HepG2 (cell line): ENCODE results near the gene MT1M. TPM values are rescaled to one million over a fixed set of nuclear protein-coding genes. Genes with fewer than 3 reads are reported as not detected.
A peak's percentile ranks its signal among the peaks of the same experiment; 100 is the strongest.

Source experiments
- ARID4A ChIP-seq: sonication (generic); formaldehyde crosslinking; IDR thresholded peaks from 2 replicates; pipeline ENCODE4 v1.5.0; 2020; ENCODE audit warnings: mild to moderate bottlenecking, missing genetic modification reagents, borderline replicate concordance
- ARNT ChIP-seq: fragments of 450-650 bp; IDR thresholded peaks from 2 replicates; pipeline ENCODE4 v1.6.1; 2017
- ATF3 ChIP-seq: sonication (generic); formaldehyde crosslinking; IDR thresholded peaks from 2 replicates; pipeline ENCODE4 v1.4.0; 2020; ENCODE audit warnings: missing genetic modification reagents
- E2F1 ChIP-seq: sonication (generic); formaldehyde crosslinking; IDR thresholded peaks from 2 replicates; pipeline ENCODE4 v1.5.0; 2020; ENCODE audit warnings: missing genetic modification reagents
- KDM6A ChIP-seq: IDR thresholded peaks from 2 replicates; pipeline ENCODE4 v1.6.1; 2016; ENCODE audit warnings: low read depth
- MED13 ChIP-seq: sonication (generic); formaldehyde crosslinking; IDR thresholded peaks from 2 replicates; pipeline ENCODE4 v1.5.0; 2020; ENCODE audit warnings: missing genetic modification reagents
- NFATC3 ChIP-seq: sonication (generic); formaldehyde crosslinking; IDR thresholded peaks from 2 replicates; pipeline ENCODE4 v1.5.1; 2020; ENCODE audit warnings: mild to moderate bottlenecking, missing genetic modification reagents
- NFIC ChIP-seq: IDR thresholded peaks from 2 replicates; pipeline ENCODE4 v1.6.1; 2012; ENCODE audit warnings: mild to moderate bottlenecking, low read length, inconsistent platforms
- NFYC ChIP-seq: IDR thresholded peaks from 2 replicates; pipeline ENCODE4 v1.6.1; 2016; ENCODE audit warnings: missing genetic modification reagents, missing compliant biosample characterization
- SALL2 ChIP-seq: sonication (generic); formaldehyde crosslinking; IDR thresholded peaks from 2 replicates; pipeline ENCODE4 v1.8.1; 2023; ENCODE audit warnings: mild to moderate bottlenecking, missing genetic modification reagents, inconsistent platforms
- SRY ChIP-seq: sonication (generic); formaldehyde crosslinking; IDR thresholded peaks from 2 replicates; pipeline ENCODE4 v1.8.0; 2022; ENCODE audit warnings: mild to moderate bottlenecking, missing genetic modification reagents
- TFE3 ChIP-seq: IDR thresholded peaks from 2 replicates; pipeline ENCODE4 v1.6.1; 2016
- ZBTB20 ChIP-seq: sonication (generic); formaldehyde crosslinking; IDR thresholded peaks from 2 replicates; pipeline ENCODE4 v1.8.1; 2023; ENCODE audit warnings: missing genetic modification reagents, low read depth, mild to moderate bottlenecking, borderline replicate concordance
- ZNF10 ChIP-seq: sonication (generic); formaldehyde crosslinking; IDR thresholded peaks from 2 replicates; pipeline ENCODE4 v1.4.0; 2020; ENCODE audit warnings: mild to moderate bottlenecking, low read depth, missing genetic modification reagents, borderline replicate concordance
- ZNF230 ChIP-seq: sonication (generic); formaldehyde crosslinking; IDR thresholded peaks from 2 replicates; pipeline ENCODE4 v1.4.0; 2020; ENCODE audit warnings: mild to moderate bottlenecking, missing genetic modification reagents
- ZNF280D ChIP-seq: sonication (generic); formaldehyde crosslinking; IDR thresholded peaks from 2 replicates; pipeline ENCODE4 v1.5.1; 2020; ENCODE audit warnings: mild to moderate bottlenecking, missing genetic modification reagents
- ZNF589 ChIP-seq: sonication (generic); formaldehyde crosslinking; conservative IDR thresholded peaks from 2 replicates; pipeline ENCODE4 v1.8.0; 2022; ENCODE audit warnings: mild to moderate bottlenecking, moderate library complexity, missing genetic modification reagents
- ZNF644 ChIP-seq: IDR thresholded peaks from 2 replicates; pipeline ENCODE4 v1.6.1; 2016; ENCODE audit warnings: low read depth
- polyA plus RNA-seq, 8 experiments: library from polyadenylated mRNA; depleted of rRNA in 3 of 8; stranded (reverse) in 7 of 8; unstranded in 1 of 8; fragments of >200 nt; fragmentation: Illumina TruSeq in 4 of 8; extraction: Trizol in 4 of 8; gene quantifications; 2 replicates each; pipeline versions ENCODE4 v1.2.1 to v1.2.3, GENCODE V29; 2011 to 2016; ENCODE audit warnings: low read depth in 4 of 8, missing spikeins in 1 of 8, mixed read lengths in 1 of 8; ENCODE audit not compliant: insufficient read depth in 1 of 8
- total RNA-seq, 5 experiments: library from RNA; depleted of rRNA; stranded (reverse); fragments of >200 nt; fragmentation: Illumina TruSeq; extraction: Trizol; gene quantifications; 2 replicates each; pipeline ENCODE4 v1.2.3, GENCODE V29; 2016; ENCODE audit warnings: low read depth in 1 of 5

MT1M gene
- total and polyA plus RNA-seq, 2 of the 13 experiments (the other 11 are each of a cell fraction or from before 2014, with no cell fraction given), result 4.6 TPM; not detected in 1

- TF ChIP-seq ZNF589 (CRISPR knock-in tag) (0 out of 2 replicates have a peak, but pooled peaks have one; percentile 42), ZNF10 (no peak), ZNF644 (CRISPR knock-in tag) (peak; percentile 15; the same call in 1 of the 2 replicates), ZNF280D (CRISPR knock-in tag) (no peak), SALL2 (no peak), ZNF230 (CRISPR knock-in tag) (no peak), KDM6A (CRISPR knock-in tag) (0 out of 2 replicates have a peak, but pooled peaks have one; percentile 7), NFATC3 (CRISPR knock-in tag) (no peak), ARID4A (CRISPR knock-in tag) (no peak; the same call in 1 of the 2 replicates), ZBTB20 (no peak; the same call in 1 of the 2 replicates), ATF3 (CRISPR knock-in tag) (no peak), MED13 (CRISPR knock-in tag) (peak; percentile 59; the same call in 1 of the 2 replicates), TFE3 (no peak), SRY (CRISPR knock-in tag) (no peak), NFIC (no peak), NFYC (CRISPR knock-in tag) (0 out of 2 replicates have a peak, but pooled peaks have one; percentile 16), E2F1 (CRISPR knock-in tag) (0 out of 2 replicates have a peak, but pooled peaks have one; percentile 41), ARNT (no peak)
These were observed 25.3 kb downstream of the MT1M start, which contains the start of gene MT1F (continued) for GRCh38 chr16:56657555-56658326.
